Thoracic aorta (tissue), 2 donors: ENCODE results near the gene GPRC5A. TPM values are rescaled to one million over a fixed set of nuclear protein-coding genes. Genes with fewer than 3 reads are reported as not detected.
A peak's percentile ranks its signal among the peaks of the same experiment; 100 is the strongest.

Experiments
- ATAC-seq: fragments of 150-250 bp; one replicate; pipeline ENCODE4 v1.8.0; 2017; ENCODE audit warnings: low read depth; ENCODE audit not compliant: insufficient number of reproducible peaks, low FRiP score
- DNase-seq: peaks from one replicate; pipeline ENCODE4 v3.0.0-alpha.2; 2020; ENCODE audit warnings: low spot score
- H3K27ac ChIP-seq, 2 donors: fragments of 200-600 bp; sonication (generic); 1 replicate in 1 of 2; 2 replicates in 1 of 2; pipeline ENCODE4 v1.5.1; 2016; ENCODE audit warnings: mild to moderate bottlenecking in 2 of 2, moderate library complexity in 2 of 2
- H3K27me3 ChIP-seq: fragments of 200-600 bp; sonication (generic); replicated peaks from 2 replicates; pipeline ENCODE4 v1.6.0; 2016; ENCODE audit warnings: mild to moderate bottlenecking; ENCODE audit not compliant: insufficient read depth
- H3K36me3 ChIP-seq: fragments of 200-600 bp; sonication (generic); one replicate; pipeline ENCODE4 v1.5.1; 2016
- H3K4me1 ChIP-seq, 2 donors: fragments of 200-600 bp; sonication (generic); 1 replicate in 1 of 2; 2 replicates in 1 of 2; pipeline versions ENCODE4 v1.5.1 to v1.6.0; 2016; ENCODE audit warnings: low read depth in 2 of 2, mild to moderate bottlenecking in 1 of 2; ENCODE audit not compliant: control insufficient read depth in 1 of 2
- H3K4me3 ChIP-seq: fragments of 200-600 bp; sonication (generic); 2 replicates; pipeline ENCODE4 v1.5.1; 2016; ENCODE audit warnings: mild to moderate bottlenecking
- H3K9me3 ChIP-seq: fragments of 200-600 bp; sonication (generic); 2 replicates; pipeline ENCODE4 v1.5.1; 2016
- CTCF ChIP-seq: fragments of 200-600 bp; sonication (generic); IDR thresholded peaks from one replicate; pipeline ENCODE4 v1.5.1; 2019; ENCODE audit warnings: antibody characterized with exemption
- total RNA-seq, 2 donors: library from RNA; depleted of rRNA; stranded (reverse); fragments of >200 nt; gene quantifications; one replicate each; pipeline versions ENCODE4 v1.1.0 to v1.2.3, GENCODE V29; 2016

GPRC5A gene
- total RNA-seq, 2 donors from 2014 or later: 42.8 to 123 TPM

DNA sequence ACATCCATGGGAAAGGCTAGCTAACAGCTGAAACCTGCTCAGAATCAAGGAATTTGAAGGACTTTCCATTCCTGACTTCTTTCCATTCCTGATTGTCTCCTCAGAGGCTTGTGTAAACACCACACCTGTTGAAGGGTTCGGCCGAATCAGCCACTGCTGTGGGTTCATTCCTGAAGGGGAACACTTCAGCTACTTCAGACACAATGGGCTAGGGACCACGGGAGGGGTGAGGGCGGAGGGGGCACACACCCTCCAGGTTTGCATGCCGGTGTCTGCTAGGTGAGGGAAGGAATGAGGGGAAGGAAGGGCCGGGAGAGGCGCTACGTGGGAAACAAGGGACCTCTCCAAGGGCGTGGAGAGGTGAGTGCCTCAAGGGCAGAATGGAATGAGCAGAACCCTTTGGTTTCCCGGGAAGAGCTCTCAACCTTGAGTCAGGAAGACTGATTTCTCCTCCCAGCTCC, 1.3 kb downstream of the GPRC5A start:
- Histone ChIP-seq H3K9me3 (no peaks in the 10 kb centered on the region), H3K27me3 (no peaks in the 10 kb centered on the region), H3K36me3 (no peaks in the 10 kb centered on the region), H3K4me1 (peaks cover 11 to 45% of the 10 kb centered on the region in 2 donors), H3K27ac (peak overlapping the region; percentile 94 to 99), H3K4me3 (peak overlapping the region; percentile 81)
- TF ChIP-seq CTCF: no peak
- DNase-seq: no peak
- ATAC-seq: no peak

DNA sequence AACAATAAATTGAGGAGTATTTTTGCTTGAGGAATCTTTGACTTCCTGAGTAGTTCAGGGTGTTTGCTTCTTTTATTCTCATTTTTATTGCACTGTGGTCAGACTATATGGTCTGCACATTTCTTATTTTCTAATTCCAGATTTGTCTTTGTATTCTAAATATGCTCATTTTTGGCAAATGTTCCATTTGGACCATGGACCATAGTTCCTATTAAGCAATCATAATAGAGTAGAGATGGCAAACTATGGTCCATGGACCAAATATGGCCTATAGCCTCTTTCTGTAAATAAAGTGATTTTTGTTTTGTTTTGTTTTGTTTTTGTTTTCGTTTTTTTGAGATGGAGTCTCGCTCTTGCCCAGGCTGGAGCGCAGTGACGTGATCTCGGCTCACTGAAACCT, 2.1 kb downstream of the GPRC5A start:
- ATAC-seq (no peak), DNase-seq (no peak)
- peaks cover 17 to 52% of the 10 kb centered on the region in 2 donors for H3K4me1 ChIP-seq
- no peaks in the 10 kb centered on the region for H3K27me3 ChIP-seq
- no peaks in the 10 kb centered on the region for H3K36me3 ChIP-seq
- H3K4me3 ChIP-seq: peak overlapping the region; percentile 81
- TF ChIP-seq CTCF: no peak
- H3K9me3 ChIP-seq: no peaks in the 10 kb centered on the region
- peak overlapping the region; percentile 94 to 99 for H3K27ac ChIP-seq

- Histone ChIP-seq H3K4me3 (peak overlapping the region; percentile 44), H3K9me3 (no peaks in the 10 kb centered on the region), H3K27me3 (no peaks in the 10 kb centered on the region), H3K27ac (peak overlapping the region; percentile 94), H3K36me3 (no peaks in the 10 kb centered on the region), H3K4me1 (peaks cover 36 to 75% of the 10 kb centered on the region in 2 donors)
- TF ChIP-seq CTCF: no peak
- no peak for ATAC-seq
- no peak for DNase-seq
Measured at GRCh38 chr12:12896260-12896659, 4.9 kb downstream of the GPRC5A start.

GRCh38 chr12:12897302-12897701, 5.9 kb downstream of the GPRC5A start:
- DNase-seq: no peak
- H3K27ac ChIP-seq: peak overlapping the region; percentile 94
- no peaks in the 10 kb centered on the region for H3K27me3 ChIP-seq
- no peak for ATAC-seq
- no peaks in the 10 kb centered on the region for H3K36me3 ChIP-seq
- H3K4me1 ChIP-seq: peaks cover 39 to 83% of the 10 kb centered on the region in 2 donors
- H3K9me3 ChIP-seq: no peaks in the 10 kb centered on the region
- no peak overlapping the region for H3K4me3 ChIP-seq
- no peak for TF ChIP-seq CTCF

DNA sequence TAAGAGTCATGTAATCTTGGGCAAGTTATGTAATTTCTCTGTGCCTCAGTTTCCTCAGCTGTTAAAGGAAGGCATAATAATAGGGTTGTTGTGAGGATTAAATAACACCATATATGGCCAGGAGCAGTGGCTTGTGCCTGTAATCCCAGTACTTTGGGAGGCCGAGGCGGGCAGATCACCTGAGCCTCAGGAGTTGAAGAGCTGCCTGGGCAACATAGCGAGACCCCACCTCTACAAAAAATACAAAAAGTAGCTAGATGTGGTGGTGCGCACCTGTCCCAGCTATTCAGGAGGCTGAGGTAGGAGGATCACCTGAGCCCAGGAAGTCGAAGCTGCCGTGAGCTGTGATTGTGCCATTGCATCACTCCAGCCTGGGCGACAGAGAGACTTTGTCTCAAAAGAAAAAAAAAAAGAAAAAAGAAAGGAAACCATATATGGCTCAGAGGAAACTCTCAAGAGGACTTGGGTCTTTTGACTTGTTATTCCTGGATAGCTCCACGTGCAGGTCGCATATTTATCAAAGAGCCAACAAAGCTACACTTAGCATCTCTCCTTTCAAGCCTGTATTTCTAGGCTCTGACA, 6.9 kb downstream of the GPRC5A start:
- Histone ChIP-seq H3K4me3 (peak overlapping the region; percentile 22), H3K9me3 (no peaks in the 10 kb centered on the region), H3K27me3 (no peaks in the 10 kb centered on the region), H3K27ac (peak overlapping the region; percentile 94), H3K4me1 (peaks cover 43 to 89% of the 10 kb centered on the region in 2 donors), H3K36me3 (no peaks in the 10 kb centered on the region)
- ATAC-seq (no peak), DNase-seq (no peak)
- TF ChIP-seq CTCF: no peak
